ENCODE measurements around the gene C6orf118. TPM values are rescaled to one million over a fixed set of nuclear protein-coding genes. Genes with fewer than 3 reads are reported as not detected.

C6orf118 gene
- total and polyA plus RNA-seq, 7 donors, result not detected

- intact Hi-C loops (cut with DNase I), result no loop called here
- ATAC-seq (peak in 1 of 4 donors; percentile 60), DNase-seq (no peak)
- Histone ChIP-seq H3K4me1 (no peaks in the 10 kb centered on the region), H3K27ac (no peak overlapping the region), H3K4me3 (peak overlapping the region; percentile 7), H3K9me3 (no peaks in the 10 kb centered on the region), H3K36me3 (ENCODE audit: insufficient read depth in 1 of 2, low read depth in 1 of 2) (no peaks in the 10 kb centered on the region), H3K27me3 (ENCODE audit: insufficient read depth in 3 of 3, low read length in 2 of 3) (no peaks in the 10 kb centered on the region)
- 58 to 64% (median 58%) methylated on average over 12 of the region's 12 CpGs for WGBS, 3 donors
- TF ChIP-seq CTCF (IDR thresholded peaks at IDR 0.05), result no peak
These were observed 64.7 kb downstream of the C6orf118 start for GRCh38 chr6:165244524-165245247.

- TF ChIP-seq CTCF (IDR thresholded peaks at IDR 0.05), result no peak
- Histone ChIP-seq H3K27ac (no peak overlapping the region), H3K4me3 (no peak overlapping the region), H3K27me3 (ENCODE audit: insufficient read depth in 3 of 3, low read length in 2 of 3) (no peaks in the 10 kb centered on the region), H3K4me1 (no peaks in the 10 kb centered on the region), H3K9me3 (no peaks in the 10 kb centered on the region), H3K36me3 (ENCODE audit: insufficient read depth in 1 of 2, low read depth in 1 of 2) (no peaks in the 10 kb centered on the region)
- ATAC-seq, result no peak
- intact Hi-C loops (cut with DNase I), result no loop called here
- no peak for DNase-seq
- WGBS, 3 donors, result 85 to 86% (median 85%) methylated on average over 5 of the region's 5 CpGs
These were observed 65.6 kb downstream of the C6orf118 start for GRCh38 chr6:165243801-165244200.

DNA sequence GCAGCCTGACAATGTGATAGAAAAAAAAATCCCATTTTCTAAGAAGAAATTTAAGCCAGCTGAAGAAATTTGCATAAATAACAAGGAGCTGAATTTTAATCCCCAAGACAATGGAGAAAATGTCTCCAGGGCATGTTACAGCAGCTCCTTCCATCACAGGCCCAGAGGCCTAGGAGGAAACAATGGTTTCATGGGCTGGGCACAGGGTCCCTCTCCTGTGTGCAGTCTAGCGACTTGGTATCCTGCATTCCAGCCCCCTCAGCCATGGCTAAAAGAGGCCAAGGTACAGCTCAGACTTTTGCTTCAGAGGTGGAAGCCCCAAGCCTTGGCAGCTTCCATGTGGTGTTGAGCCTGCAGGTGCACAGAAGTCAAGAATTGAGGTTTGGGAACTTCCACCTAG lies 73.1 kb downstream of the C6orf118 start:
- intact Hi-C loops (cut with DNase I), result loop anchor here (10.0 kb wide), 2 partner anchors 312 to 1272 kb away; no protein-coding TSS in a partner anchor
- no peaks in the 10 kb centered on the region for H3K36me3 ChIP-seq (ENCODE audit: insufficient read depth in 1 of 2, low read depth in 1 of 2)
- 77 to 93% (median 87%) methylated on average over 1 of the region's 1 CpG for WGBS, 3 donors

GRCh38 chr6:165232731-165233488 lies 76.5 kb downstream of the C6orf118 start:
- H3K36me3 ChIP-seq (ENCODE audit: insufficient read depth in 1 of 2, low read depth in 1 of 2), result no peaks in the 10 kb centered on the region
- DNase-seq, result no peak
- WGBS, 3 donors, result 64 to 75% (median 67%) methylated on average over 8 of the region's 8 CpGs
- H3K27me3 ChIP-seq (ENCODE audit: insufficient read depth in 3 of 3, low read length in 2 of 3), result no peaks in the 10 kb centered on the region
- TF ChIP-seq CTCF (IDR thresholded peaks at IDR 0.05), result no peak
- ATAC-seq, result no peak
- H3K27ac ChIP-seq, result peak overlapping the region; percentile 91
- peaks cover 19% of the 10 kb centered on the region for H3K4me1 ChIP-seq
- intact Hi-C loops (cut with DNase I), result loop anchor here (5.0 to 10.0 kb wide), 3 partner anchors 308 to 1268 kb away; no protein-coding TSS in a partner anchor
- no peak overlapping the region for H3K4me3 ChIP-seq
- peaks cover 10% of the 10 kb centered on the region for H3K9me3 ChIP-seq

More for the DNA sequence above, 73.1 kb downstream of the C6orf118 start:
- Histone ChIP-seq H3K4me3 (no peak overlapping the region), H3K27me3 (ENCODE audit: insufficient read depth in 3 of 3, low read length in 2 of 3) (no peaks in the 10 kb centered on the region), H3K4me1 (peaks cover 9% of the 10 kb centered on the region), H3K9me3 (peaks cover 10% of the 10 kb centered on the region), H3K27ac (no peak overlapping the region)
- ATAC-seq (no peak), DNase-seq (no peak)
- TF ChIP-seq CTCF (IDR thresholded peaks at IDR 0.05), result no peak
